Liver (tissue), 9 donors: Measurements from ENCODE around the gene RBCK1. TPM values are rescaled to one million over a fixed set of nuclear protein-coding genes. Genes with fewer than 3 reads are reported as not detected.
A peak's percentile ranks its signal among the peaks of the same experiment; 100 is the strongest.

Source experiments
- DNase-seq: peaks from one replicate; pipeline ENCODE4 v3.0.0-alpha.2; 2017; ENCODE audit warnings: low spot score
- H3K27ac ChIP-seq, 2 donors: one replicate each; pipeline ENCODE4 v1.7.0; 2013; ENCODE audit warnings: inconsistent platforms in 2 of 2, low read length in 2 of 2, control low read depth in 1 of 2, low read depth in 1 of 2, mild to moderate bottlenecking in 1 of 2
- H3K27me3 ChIP-seq, 4 donors: one replicate each; pipeline versions ENCODE4 v1.6.1 to v1.7.0; 2013; ENCODE audit warnings: low read length in 3 of 4, inconsistent platforms in 1 of 4, mild to moderate bottlenecking in 1 of 4, moderate library complexity in 1 of 4; ENCODE audit not compliant: control insufficient read depth in 4 of 4, insufficient read depth in 4 of 4
- H3K36me3 ChIP-seq, 4 donors: one replicate each; pipeline versions ENCODE4 v1.6.1 to v1.7.0; 2013; ENCODE audit warnings: low read length in 3 of 4, mild to moderate bottlenecking in 3 of 4, low read depth in 1 of 4, moderate library complexity in 1 of 4; ENCODE audit not compliant: control insufficient read depth in 4 of 4, insufficient read depth in 3 of 4
- H3K4me1 ChIP-seq, 4 donors: one replicate each; pipeline versions ENCODE4 v1.6.1 to v1.7.0; 2013; ENCODE audit warnings: low read length in 3 of 4, mild to moderate bottlenecking in 3 of 4, moderate library complexity in 1 of 4; ENCODE audit not compliant: control insufficient read depth in 4 of 4, insufficient read depth in 4 of 4
- H3K4me3 ChIP-seq, 3 donors: one replicate each; pipeline versions ENCODE4 v1.6.1 to v1.7.0; 2013; ENCODE audit warnings: low read length in 3 of 3, control low read depth in 1 of 3, low read depth in 1 of 3, mild to moderate bottlenecking in 1 of 3
- H3K9ac ChIP-seq, 2 donors: one replicate each; pipeline ENCODE4 v1.7.0; 2013; ENCODE audit warnings: low read length in 2 of 2, mild to moderate bottlenecking in 2 of 2, moderate library complexity in 2 of 2, control low read depth in 1 of 2, low read depth in 1 of 2
- H3K9me3 ChIP-seq, 4 donors: one replicate each; pipeline versions ENCODE4 v1.6.1 to v1.7.0; 2013; ENCODE audit warnings: low read length in 3 of 4; ENCODE audit not compliant: control insufficient read depth in 4 of 4
- CTCF ChIP-seq: fragments of 150-350 bp; IDR thresholded peaks from 2 replicates; pipeline ENCODE4 v1.5.1; 2017; ENCODE audit warnings: improper control_type of control experiment, low read depth, low read length; ENCODE audit not compliant: missing input control
- EGR1 ChIP-seq, 2 donors: IDR thresholded peaks; 2 replicates each; pipeline ENCODE4 v1.6.1; 2016 to 2018; ENCODE audit warnings: antibody characterized with exemption in 2 of 2, low read depth in 2 of 2
- FOXA1 ChIP-seq: IDR thresholded peaks from 2 replicates; pipeline ENCODE4 v1.6.1; 2016; ENCODE audit warnings: antibody characterized with exemption
- FOXA2 ChIP-seq: IDR thresholded peaks from 2 replicates; pipeline ENCODE4 v1.6.1; 2016; ENCODE audit warnings: antibody characterized with exemption
- GABPA ChIP-seq, 2 donors: IDR thresholded peaks in 1 of 2; conservative IDR thresholded peaks in 1 of 2; 2 replicates each; pipeline ENCODE4 v1.6.1; 2016; ENCODE audit warnings: antibody characterized with exemption in 2 of 2, mild to moderate bottlenecking in 1 of 2, moderate library complexity in 1 of 2
- HNF4A ChIP-seq, 2 donors: conservative IDR thresholded peaks; 2 replicates each; pipeline ENCODE4 v1.6.1; 2016; ENCODE audit warnings: antibody characterized with exemption in 2 of 2, mild to moderate bottlenecking in 2 of 2
- HNF4G ChIP-seq: IDR thresholded peaks from 2 replicates; pipeline ENCODE4 v1.6.1; 2016; ENCODE audit warnings: antibody characterized with exemption
- JUND ChIP-seq, 2 donors: IDR thresholded peaks; 2 replicates each; pipeline ENCODE4 v1.6.1; 2016; ENCODE audit warnings: antibody characterized with exemption in 2 of 2
- MAX ChIP-seq: IDR thresholded peaks from 2 replicates; pipeline ENCODE4 v1.6.1; 2016; ENCODE audit warnings: antibody characterized with exemption
- NR2F2 ChIP-seq: IDR thresholded peaks from 2 replicates; pipeline ENCODE4 v1.6.1; 2016; ENCODE audit warnings: antibody characterized with exemption
- RAD21 ChIP-seq, 2 donors: IDR thresholded peaks; 2 replicates each; pipeline ENCODE4 v1.6.1; 2016; ENCODE audit warnings: antibody characterized with exemption in 2 of 2, mild to moderate bottlenecking in 2 of 2
- REST ChIP-seq: IDR thresholded peaks from 2 replicates; pipeline ENCODE4 v1.6.1; 2016; ENCODE audit warnings: antibody characterized with exemption, mild to moderate bottlenecking
- RXRA ChIP-seq, 2 donors: IDR thresholded peaks; 2 replicates each; pipeline ENCODE4 v1.6.1; 2017 to 2018; ENCODE audit warnings: antibody characterized with exemption in 2 of 2, mild to moderate bottlenecking in 1 of 2
- SP1 ChIP-seq: IDR thresholded peaks from 2 replicates; pipeline ENCODE4 v1.6.1; 2018; ENCODE audit warnings: antibody characterized with exemption, mild to moderate bottlenecking
- TAF1 ChIP-seq: conservative IDR thresholded peaks from 2 replicates; pipeline ENCODE4 v1.6.1; 2016; ENCODE audit warnings: antibody characterized with exemption, mild to moderate bottlenecking
- YY1 ChIP-seq: IDR thresholded peaks from 2 replicates; pipeline ENCODE4 v1.6.1; 2016; ENCODE audit warnings: antibody characterized with exemption, mild to moderate bottlenecking
- ZBTB33 ChIP-seq: IDR thresholded peaks from 2 replicates; pipeline ENCODE4 v1.6.1; 2016; ENCODE audit warnings: antibody characterized with exemption
- WGBS: extraction: QIAGEN DNeasy Blood & Tissue Kit; methylation state at CpG from one replicate; pipeline ENCODE4 v1.1.7; 2013; 5-methylcytosine and 5-hydroxymethylcytosine counted together
- polyA plus RNA-seq, 2 donors: library from polyadenylated mRNA; stranded (reverse) in 1 of 2; unstranded in 1 of 2; fragments of 200-250 nt in 1 of 2; fragments of >200 nt in 1 of 2; fragmentation: Nextera tagmentation in 1 of 2; extraction: Ambion mirVana in 1 of 2; gene quantifications; one replicate each; pipeline versions ENCODE4 v1.2.1 to v1.2.3, GENCODE V29; 2013 to 2015
- total RNA-seq, 2 donors: library from RNA; depleted of rRNA; stranded (reverse); fragments of >200 nt; gene quantifications; one replicate each; pipeline ENCODE4 v1.2.3, GENCODE V29; 2014
- TF ChIP-seq, protein P1 (sequence below): IDR thresholded peaks from 2 replicates; pipeline ENCODE4 v1.6.1; 2016; ENCODE audit warnings: antibody characterized with exemption
- donor health status: healthy.
- donor health status: healthy.
- donor health status: healthy.
- donor health status: healthy.
- donor health status: healthy.

Gene RBCK1
- total and polyA plus RNA-seq, 4 donors, result 18.0 to 62.6 (median 54.8) TPM

GRCh38 chr20:381581-382290 lies 26.4 kb upstream of the RBCK1 start:
- TF ChIP-seq SP1 (no peak), GABPA (IDR thresholded peaks at IDR 0.05 in 1 of 2, conservative IDR thresholded peaks at IDR 0.05 in 1 of 2) (peak in 1 of 2 donors; percentile 20), RXRA (IDR thresholded peaks at IDR 0.05) (peak in 1 of 2 donors; percentile 36), NR2F2 (no peak), ZBTB33 (no peak), FOXA2 (no peak), MAX (no peak), JUND (IDR thresholded peaks at IDR 0.05) (no peak), TAF1 (no peak), HNF4G (no peak), FOXA1 (no peak), CTCF (no peak), YY1 (no peak), REST (peak; percentile 77), HNF4A (conservative IDR thresholded peaks at IDR 0.05) (peak in 1 of 2 donors; percentile 6), EGR1 (IDR thresholded peaks at IDR 0.05; ENCODE audit: low read depth in 2 of 2) (no peak), RAD21 (IDR thresholded peaks at IDR 0.05) (no peak)
- TF ChIP-seq, protein P1, sequence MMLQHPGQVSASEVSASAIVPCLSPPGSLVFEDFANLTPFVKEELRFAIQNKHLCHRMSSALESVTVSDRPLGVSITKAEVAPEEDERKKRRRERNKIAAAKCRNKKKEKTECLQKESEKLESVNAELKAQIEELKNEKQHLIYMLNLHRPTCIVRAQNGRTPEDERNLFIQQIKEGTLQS, result no peak
- Histone ChIP-seq H3K27ac (peak overlapping the region; percentile 97 to 98), H3K27me3 (no peaks in the 10 kb centered on the region), H3K9ac (peak overlapping the region; percentile 72 to 90), H3K9me3 (no peaks in the 10 kb centered on the region), H3K36me3 (no peaks in the 10 kb centered on the region), H3K4me3 (peak overlapping the region; percentile 68 to 84 (median 75)), H3K4me1 (peaks cover 0 to 13% (median 7%) of the 10 kb centered on the region in 4 donors)
- under 1% methylated on average over 49 of the region's 49 CpGs for WGBS
- DNase-seq, result peak; percentile 79
